ENCODE data around the gene SPATA20.

SPATA20 gene

DNA sequence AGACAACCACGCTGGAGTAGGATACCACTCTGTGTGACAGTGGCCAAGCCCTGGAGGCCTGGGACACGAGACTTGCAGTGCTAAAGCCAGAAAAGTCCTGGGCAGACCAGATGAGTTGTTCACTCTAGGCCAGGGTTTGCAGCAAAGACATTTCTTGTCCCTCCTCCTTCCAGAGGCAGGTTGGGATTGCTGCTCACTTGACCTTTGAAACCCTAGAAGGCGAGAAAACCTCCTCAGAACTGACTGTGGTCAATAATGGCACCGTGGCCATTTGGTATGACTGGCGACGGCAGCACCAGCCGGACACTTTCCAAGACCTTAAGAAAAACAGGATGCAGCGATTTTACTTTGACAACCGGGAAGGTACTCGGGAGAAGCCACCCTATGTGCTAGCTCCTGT, 24.2 kb upstream of the SPATA20 start:
- Mint-ChIP-seq H3K9me3 (no peaks in the 10 kb centered on the region), H3K4me1 (peaks cover 20% of the 10 kb centered on the region), H3K36me3 (ENCODE audit: low read depth) (no peaks in the 10 kb centered on the region), H3K27ac (no peak overlapping the region), H3K4me3 (no peak overlapping the region), H3K27me3 (ENCODE audit: low read depth) (peaks cover 3% of the 10 kb centered on the region)
- TF ChIP-seq, protein P1, sequence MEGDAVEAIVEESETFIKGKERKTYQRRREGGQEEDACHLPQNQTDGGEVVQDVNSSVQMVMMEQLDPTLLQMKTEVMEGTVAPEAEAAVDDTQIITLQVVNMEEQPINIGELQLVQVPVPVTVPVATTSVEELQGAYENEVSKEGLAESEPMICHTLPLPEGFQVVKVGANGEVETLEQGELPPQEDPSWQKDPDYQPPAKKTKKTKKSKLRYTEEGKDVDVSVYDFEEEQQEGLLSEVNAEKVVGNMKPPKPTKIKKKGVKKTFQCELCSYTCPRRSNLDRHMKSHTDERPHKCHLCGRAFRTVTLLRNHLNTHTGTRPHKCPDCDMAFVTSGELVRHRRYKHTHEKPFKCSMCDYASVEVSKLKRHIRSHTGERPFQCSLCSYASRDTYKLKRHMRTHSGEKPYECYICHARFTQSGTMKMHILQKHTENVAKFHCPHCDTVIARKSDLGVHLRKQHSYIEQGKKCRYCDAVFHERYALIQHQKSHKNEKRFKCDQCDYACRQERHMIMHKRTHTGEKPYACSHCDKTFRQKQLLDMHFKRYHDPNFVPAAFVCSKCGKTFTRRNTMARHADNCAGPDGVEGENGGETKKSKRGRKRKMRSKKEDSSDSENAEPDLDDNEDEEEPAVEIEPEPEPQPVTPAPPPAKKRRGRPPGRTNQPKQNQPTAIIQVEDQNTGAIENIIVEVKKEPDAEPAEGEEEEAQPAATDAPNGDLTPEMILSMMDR (IDR thresholded peaks at IDR 0.05; ENCODE audit: unreplicated experiment in 3 of 3), result no peak

DNA sequence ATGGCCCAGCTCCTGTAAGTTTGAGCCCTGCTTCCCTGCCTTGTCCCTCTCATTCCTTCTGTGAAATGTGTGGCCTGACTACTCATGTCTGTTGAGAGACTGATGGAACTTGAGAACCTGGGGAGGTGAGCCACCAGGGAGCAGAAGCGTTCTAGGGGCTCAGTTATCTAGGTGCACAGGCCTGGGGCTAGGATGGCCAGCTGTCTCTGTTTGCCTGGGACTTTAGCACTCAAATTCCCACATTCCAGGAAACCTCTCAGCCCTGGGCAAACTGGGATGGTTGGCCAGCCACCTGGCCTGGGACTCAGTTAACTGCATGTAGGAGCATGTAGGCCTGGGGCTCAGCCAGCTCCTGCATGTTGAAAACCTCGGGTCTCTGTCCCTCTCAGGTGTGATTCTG, 23.8 kb upstream of the SPATA20 start:
- Mint-ChIP-seq H3K27ac (no peak overlapping the region), H3K4me3 (no peak overlapping the region), H3K36me3 (ENCODE audit: low read depth) (no peaks in the 10 kb centered on the region), H3K9me3 (no peaks in the 10 kb centered on the region), H3K27me3 (ENCODE audit: low read depth) (peaks cover 3% of the 10 kb centered on the region), H3K4me1 (peaks cover 19% of the 10 kb centered on the region)
- TF ChIP-seq, protein P1 (IDR thresholded peaks at IDR 0.05; ENCODE audit: unreplicated experiment in 3 of 3), result no peak

DNA sequence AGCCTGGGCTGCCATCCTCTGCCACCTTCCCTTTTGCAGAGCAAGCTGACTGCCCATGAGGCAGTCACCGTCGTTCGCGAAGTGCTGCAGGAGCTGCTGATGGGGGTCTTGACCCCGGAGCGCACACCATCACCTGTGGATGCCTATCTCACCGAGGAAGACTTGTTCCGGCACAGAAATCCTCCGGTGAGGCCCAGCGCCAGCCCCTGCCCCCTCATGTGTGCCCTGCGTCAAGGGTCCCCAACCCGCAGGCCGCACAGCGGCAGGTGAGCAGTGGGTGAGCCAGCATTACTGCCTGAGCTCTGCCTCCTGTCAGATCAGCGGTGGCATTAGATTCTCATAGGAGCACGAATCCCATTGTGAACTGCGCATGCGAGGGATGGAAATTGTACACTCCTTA, 22.1 kb upstream of the SPATA20 start:
- Mint-ChIP-seq H3K27me3 (ENCODE audit: low read depth) (peaks cover 3% of the 10 kb centered on the region), H3K9me3 (no peaks in the 10 kb centered on the region), H3K4me3 (no peak overlapping the region), H3K27ac (no peak overlapping the region), H3K4me1 (peaks cover 10% of the 10 kb centered on the region), H3K36me3 (ENCODE audit: low read depth) (no peaks in the 10 kb centered on the region)
- TF ChIP-seq, protein P1 (IDR thresholded peaks at IDR 0.05; ENCODE audit: unreplicated experiment in 3 of 3), result no peak

DNA sequence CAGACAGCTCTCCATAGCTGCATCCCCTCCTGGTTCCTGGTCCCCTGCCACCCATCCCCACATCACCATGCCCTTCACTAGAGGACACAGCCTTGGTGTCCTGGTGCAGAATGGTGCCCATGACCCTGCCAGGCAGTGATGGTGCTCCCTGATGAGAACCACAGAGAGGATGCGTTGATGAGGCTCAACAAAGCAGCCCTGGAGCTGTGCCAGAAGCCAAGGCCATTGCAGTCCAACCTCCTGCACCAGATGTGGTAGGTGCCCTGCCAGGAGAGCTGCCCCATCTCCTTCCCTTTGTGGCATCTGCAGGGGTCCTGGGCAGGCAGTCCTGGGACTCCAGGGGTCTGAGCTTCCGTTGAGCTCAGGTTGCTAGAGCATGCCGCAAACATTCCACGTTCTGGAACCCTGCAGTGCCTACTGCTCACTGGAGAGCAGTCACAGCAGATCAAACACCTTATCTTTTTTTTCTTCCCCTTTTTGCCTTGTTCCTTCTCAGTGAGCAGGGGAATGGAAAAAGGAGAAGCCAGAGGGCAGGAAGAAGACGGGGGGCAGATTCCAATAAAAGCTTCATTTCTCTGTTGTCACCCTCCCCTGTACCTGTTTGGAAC, 19.7 kb upstream of the SPATA20 start:
- Mint-ChIP-seq H3K4me1 (peaks cover 12% of the 10 kb centered on the region), H3K9me3 (no peaks in the 10 kb centered on the region), H3K36me3 (ENCODE audit: low read depth) (no peaks in the 10 kb centered on the region), H3K27me3 (ENCODE audit: low read depth) (peaks cover 4% of the 10 kb centered on the region), H3K27ac (no peak overlapping the region), H3K4me3 (no peak overlapping the region)
- TF ChIP-seq, protein P1 (IDR thresholded peaks at IDR 0.05; ENCODE audit: unreplicated experiment in 3 of 3), result no peak

DNA sequence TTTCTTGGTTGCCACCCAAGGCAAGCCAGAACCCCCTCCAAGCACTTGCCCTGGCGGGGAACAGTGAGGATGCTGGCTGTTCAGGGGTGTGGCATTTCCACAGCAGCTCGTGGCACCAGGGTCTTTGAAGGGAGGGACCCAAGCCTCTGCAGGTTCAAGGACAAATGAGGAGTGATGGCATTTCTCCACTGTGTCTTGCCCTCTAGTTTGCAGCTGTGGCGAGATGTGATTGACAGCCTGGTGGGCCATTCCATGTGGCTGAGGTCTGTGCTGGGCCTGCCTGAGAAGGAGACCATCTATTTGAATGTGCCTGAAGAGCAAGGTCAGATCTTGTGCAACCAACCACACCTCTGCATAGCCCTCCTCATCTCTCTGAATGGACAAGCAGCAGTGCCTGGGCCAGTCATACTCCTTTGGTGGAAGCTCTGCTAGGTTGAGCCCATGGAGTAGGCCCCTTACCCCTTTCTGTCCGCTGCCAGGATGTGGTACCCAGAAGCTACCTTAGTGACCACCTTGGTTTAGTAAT, 19.0 kb upstream of the SPATA20 start:
- no peak overlapping the region for H3K4me3 Mint-ChIP-seq
- no peaks in the 10 kb centered on the region for H3K9me3 Mint-ChIP-seq
- H3K27me3 Mint-ChIP-seq (ENCODE audit: low read depth), result peaks cover 4% of the 10 kb centered on the region
- peaks cover 14% of the 10 kb centered on the region for H3K4me1 Mint-ChIP-seq
- no peaks in the 10 kb centered on the region for H3K36me3 Mint-ChIP-seq (ENCODE audit: low read depth)
- no peak overlapping the region for H3K27ac Mint-ChIP-seq
- TF ChIP-seq, protein P1 (IDR thresholded peaks at IDR 0.05; ENCODE audit: unreplicated experiment in 3 of 3), result no peak

DNA sequence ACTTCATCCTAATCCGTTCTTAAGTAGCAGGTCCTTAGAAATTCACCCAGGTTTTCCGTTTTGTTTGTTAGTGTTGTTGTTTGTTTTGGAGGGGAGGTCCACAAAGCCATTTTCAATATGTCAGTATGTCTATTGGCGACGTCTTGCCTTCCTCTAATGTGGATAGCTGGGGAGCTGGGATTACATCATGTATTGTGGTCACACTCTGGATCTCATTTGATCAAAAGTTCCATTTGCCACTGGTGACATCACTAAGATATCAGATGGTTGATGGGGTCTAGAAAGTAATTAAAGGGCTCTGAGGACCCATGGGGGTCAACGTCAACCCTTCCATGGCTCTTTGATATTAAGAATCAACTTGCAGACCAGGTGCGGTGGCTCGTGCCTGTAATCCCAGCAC, 17.1 kb upstream of the SPATA20 start:
- Mint-ChIP-seq H3K9me3 (no peaks in the 10 kb centered on the region), H3K4me3 (no peak overlapping the region), H3K27ac (peak overlapping the region in 1 of 3 experiments; percentile 5), H3K36me3 (ENCODE audit: low read depth) (no peaks in the 10 kb centered on the region), H3K27me3 (ENCODE audit: low read depth) (peaks cover 14% of the 10 kb centered on the region), H3K4me1 (peaks cover 32% of the 10 kb centered on the region)
- TF ChIP-seq, protein P1 (IDR thresholded peaks at IDR 0.05; ENCODE audit: unreplicated experiment in 3 of 3), result no peak
